Measurements from ENCODE around the gene CFAP221.

The CFAP221 gene

DNA sequence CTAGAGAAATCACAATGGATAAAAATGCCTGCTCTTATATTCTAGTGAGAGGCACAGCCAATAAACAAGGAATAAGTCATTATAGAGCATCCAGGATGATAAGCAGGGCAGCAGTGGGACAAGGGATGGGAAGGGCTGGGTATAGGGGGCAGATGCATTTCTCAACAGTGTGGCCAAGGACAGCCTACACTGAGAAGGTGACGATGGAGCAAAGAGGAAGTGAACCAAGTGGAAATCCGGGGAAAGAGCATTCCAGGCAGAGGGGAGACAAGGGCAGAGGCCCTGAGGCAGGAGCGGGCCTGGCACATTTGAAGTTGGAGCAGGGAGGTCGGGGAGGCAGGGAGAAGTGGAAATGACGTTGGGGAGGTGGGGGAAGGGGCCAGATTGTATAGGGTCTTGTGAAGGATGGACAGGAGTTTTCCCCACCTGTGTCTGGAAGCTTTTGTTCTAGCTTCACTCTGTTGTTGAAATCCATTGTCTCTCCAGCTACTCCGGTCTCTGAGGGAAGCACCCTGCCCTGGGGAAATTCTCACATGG is 152.3 kb downstream of the CFAP221 start:
- Mint-ChIP-seq H3K27ac (no peak overlapping the region), H3K4me1 (ENCODE audit: low read depth) (peaks cover 47% of the 10 kb centered on the region), H3K36me3 (ENCODE audit: low read depth) (no peaks in the 10 kb centered on the region), H3K4me3 (no peak overlapping the region), H3K27me3 (peaks cover 3% of the 10 kb centered on the region), H3K9me3 (no peaks in the 10 kb centered on the region)
- no peak for DNase-seq

DNA sequence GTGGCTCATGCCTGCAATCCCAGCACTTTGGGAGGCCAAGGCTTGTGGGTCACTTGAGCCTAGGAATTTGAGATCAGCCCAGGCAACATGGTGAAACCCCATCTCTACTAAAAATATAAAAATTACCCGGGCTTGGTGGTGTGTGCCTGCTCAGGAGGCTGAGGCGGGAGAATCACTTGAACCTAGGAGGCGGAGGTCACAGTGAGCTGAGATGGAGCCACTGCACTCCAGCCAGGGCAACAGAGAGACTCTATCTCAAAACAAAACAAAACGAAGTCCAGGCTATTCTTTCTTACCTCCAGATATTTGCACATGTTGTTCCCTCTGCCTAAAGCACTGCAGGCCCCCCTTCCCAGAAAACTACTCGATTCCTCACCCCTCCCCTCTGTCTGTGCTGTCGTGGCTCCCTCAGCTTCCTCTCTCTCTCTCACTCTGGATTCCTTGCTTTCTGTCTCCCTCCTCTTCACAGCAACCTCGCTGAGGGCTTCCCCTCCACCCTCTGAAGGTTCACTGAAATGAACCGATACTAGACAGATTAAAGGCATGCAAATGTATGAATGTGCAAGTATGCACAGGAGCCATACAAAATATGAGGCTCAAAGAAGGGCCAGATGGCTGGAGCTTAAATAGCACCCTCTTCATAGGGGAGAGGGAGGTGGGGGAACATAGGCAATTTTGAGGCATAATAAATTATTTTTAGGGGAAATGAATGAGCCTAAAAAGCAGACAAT is 153.2 kb downstream of the CFAP221 start:
- no peaks in the 10 kb centered on the region for H3K9me3 Mint-ChIP-seq
- H3K4me1 Mint-ChIP-seq (ENCODE audit: low read depth) = peaks cover 47% of the 10 kb centered on the region
- no peak for DNase-seq
- no peaks in the 10 kb centered on the region for H3K36me3 Mint-ChIP-seq (ENCODE audit: low read depth)
- H3K27ac Mint-ChIP-seq = peak overlapping the region; percentile 51
- peaks cover 5% of the 10 kb centered on the region for H3K27me3 Mint-ChIP-seq
- no peak overlapping the region for H3K4me3 Mint-ChIP-seq

DNA sequence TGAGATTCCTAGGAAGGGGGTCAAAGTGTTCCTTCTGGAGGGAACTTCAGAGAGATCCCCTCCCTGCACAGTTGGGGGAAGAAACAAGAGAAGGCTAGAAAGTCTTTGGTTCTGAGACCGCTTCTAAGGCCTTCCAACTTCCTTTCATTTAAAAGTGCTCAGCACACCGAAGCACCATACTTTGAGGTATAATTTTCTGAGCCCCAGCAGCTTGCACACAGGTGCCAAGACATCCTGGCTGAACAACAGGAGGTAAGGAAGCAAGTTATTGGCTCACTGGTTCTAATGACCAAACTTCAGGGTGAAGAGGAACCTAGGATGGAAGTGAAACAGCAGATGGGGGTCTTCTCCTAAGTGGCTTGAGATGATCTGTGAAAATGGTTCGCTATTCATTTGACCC is 154.0 kb downstream of the CFAP221 start:
- DNase-seq = no peak
- Mint-ChIP-seq H3K27me3 (peaks cover 5% of the 10 kb centered on the region), H3K9me3 (no peaks in the 10 kb centered on the region), H3K4me3 (no peak overlapping the region), H3K36me3 (ENCODE audit: low read depth) (no peaks in the 10 kb centered on the region), H3K27ac (no peak overlapping the region), H3K4me1 (ENCODE audit: low read depth) (peaks cover 53% of the 10 kb centered on the region)

DNA sequence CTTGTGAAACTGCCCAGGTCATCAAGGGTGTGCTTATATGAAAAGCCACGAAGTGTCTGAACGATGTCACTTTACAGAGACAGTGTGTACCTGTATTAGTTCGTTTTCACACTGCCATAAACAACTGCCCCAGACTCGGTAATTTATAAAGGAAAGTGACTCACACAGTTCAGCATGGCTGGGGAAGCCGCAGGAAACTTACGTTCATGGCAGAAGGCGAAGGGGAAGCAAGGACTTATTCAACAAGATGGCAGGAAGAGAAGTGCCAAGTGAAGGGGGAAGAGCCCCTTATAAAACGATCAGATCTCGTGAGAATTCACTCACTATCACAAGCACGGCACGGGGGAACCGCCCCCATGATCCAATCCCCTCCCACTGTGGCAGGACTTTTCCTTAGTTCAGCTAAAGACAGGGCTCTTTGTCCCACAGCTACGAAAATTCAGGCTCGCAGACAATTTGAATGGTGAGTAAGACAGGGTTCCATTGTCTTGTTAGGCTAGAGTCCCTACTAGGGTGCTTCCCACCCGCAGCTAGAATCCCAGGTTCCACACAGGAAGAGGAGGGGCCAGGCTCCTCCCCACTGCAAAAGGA is 154.9 kb downstream of the CFAP221 start:
- peaks cover 57% of the 10 kb centered on the region for H3K4me1 Mint-ChIP-seq (ENCODE audit: low read depth)
- no peak for DNase-seq
- H3K27me3 Mint-ChIP-seq = peaks cover 5% of the 10 kb centered on the region
- H3K36me3 Mint-ChIP-seq (ENCODE audit: low read depth) = no peaks in the 10 kb centered on the region
- H3K4me3 Mint-ChIP-seq = no peak overlapping the region
- H3K9me3 Mint-ChIP-seq = no peaks in the 10 kb centered on the region
- no peak overlapping the region for H3K27ac Mint-ChIP-seq

DNA sequence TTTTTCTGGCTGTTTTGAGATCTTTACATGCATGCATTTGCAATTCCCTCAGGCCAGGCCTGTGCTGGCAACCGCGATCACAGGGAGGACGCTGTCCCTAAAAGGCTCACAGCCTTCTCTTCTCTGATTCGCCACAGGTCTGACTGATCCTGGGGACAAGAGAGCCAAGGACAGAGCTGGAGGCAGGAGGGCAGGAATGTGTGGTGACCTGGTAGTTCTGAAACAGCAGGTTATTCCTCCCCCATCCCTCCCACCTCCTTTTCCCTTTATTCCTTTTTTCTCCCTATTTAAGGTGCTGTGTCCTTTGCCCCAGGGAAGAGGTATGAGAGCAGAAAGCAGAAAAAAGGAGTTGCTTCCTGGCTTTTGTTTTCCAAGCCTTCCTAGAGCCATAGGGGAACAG is 156.6 kb downstream of the CFAP221 start:
- H3K27me3 Mint-ChIP-seq = peaks cover 5% of the 10 kb centered on the region
- no peak overlapping the region for H3K27ac Mint-ChIP-seq
- H3K4me3 Mint-ChIP-seq = no peak overlapping the region
- H3K4me1 Mint-ChIP-seq (ENCODE audit: low read depth) = peaks cover 53% of the 10 kb centered on the region
- DNase-seq = no peak
- H3K9me3 Mint-ChIP-seq = no peaks in the 10 kb centered on the region
- no peaks in the 10 kb centered on the region for H3K36me3 Mint-ChIP-seq (ENCODE audit: low read depth)

DNA sequence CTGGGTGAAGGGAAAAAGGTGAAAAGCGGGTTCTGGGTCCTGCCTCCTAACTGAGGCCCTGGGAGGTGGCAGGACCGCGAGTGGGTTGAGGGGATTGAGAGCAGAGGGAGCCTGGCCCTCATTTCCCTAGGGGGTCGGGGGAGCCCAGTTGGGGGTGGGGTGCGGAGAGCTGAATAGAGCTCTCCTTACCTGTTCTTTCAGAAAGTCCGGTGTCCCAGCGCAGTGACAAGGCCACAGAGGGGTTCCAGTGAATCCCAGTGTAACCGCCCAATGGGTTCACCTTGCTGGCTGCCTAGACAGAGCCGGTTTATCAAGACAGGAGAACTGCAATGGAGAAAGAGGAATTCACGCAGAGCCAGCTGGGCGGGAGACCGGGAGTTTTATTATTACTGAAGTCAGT is 157.1 kb downstream of the CFAP221 start:
- no peak overlapping the region for H3K4me3 Mint-ChIP-seq
- peaks cover 48% of the 10 kb centered on the region for H3K4me1 Mint-ChIP-seq (ENCODE audit: low read depth)
- no peak for DNase-seq
- no peak overlapping the region for H3K27ac Mint-ChIP-seq
- no peaks in the 10 kb centered on the region for H3K9me3 Mint-ChIP-seq
- no peaks in the 10 kb centered on the region for H3K36me3 Mint-ChIP-seq (ENCODE audit: low read depth)
- peaks cover 5% of the 10 kb centered on the region for H3K27me3 Mint-ChIP-seq

DNA sequence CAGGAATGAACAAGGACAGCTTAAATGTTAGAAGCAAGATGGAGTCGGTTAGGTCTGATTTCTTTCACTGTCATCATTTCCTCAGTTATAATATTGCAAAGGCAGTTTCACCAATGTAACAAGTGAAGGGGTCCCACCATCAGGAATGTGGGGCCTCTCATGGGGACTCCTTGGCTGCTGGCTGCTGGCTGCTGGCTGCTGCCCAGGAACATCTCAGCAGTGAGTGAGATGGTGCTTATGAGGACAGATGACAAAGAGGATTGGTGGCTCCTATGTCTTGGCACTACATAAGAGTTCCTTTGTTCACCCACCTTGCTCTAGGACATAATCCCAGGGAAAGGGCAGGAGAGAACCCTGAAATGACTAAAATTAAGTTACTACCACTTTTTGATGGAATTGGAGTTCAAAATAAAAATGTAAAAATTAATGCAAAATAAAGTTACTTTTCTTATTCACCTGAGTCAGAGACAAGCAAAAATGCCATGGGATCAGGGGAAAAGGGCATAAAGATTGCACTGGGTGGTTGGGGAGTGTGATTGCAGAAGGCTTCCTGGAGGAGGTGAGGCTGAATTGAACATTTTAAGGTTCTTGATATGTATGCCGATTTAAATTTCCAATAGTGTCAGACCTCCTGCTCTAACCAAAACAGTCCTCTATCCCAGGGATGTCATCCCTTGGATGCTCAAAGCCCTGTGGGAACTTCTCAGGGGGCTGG is 158.1 kb downstream of the CFAP221 start:
- no peak overlapping the region for H3K27ac Mint-ChIP-seq
- H3K27me3 Mint-ChIP-seq = peaks cover 5% of the 10 kb centered on the region
- H3K9me3 Mint-ChIP-seq = no peaks in the 10 kb centered on the region
- peaks cover 39% of the 10 kb centered on the region for H3K4me1 Mint-ChIP-seq (ENCODE audit: low read depth)
- H3K4me3 Mint-ChIP-seq = no peak overlapping the region
- no peak for DNase-seq
- no peaks in the 10 kb centered on the region for H3K36me3 Mint-ChIP-seq (ENCODE audit: low read depth)

DNA sequence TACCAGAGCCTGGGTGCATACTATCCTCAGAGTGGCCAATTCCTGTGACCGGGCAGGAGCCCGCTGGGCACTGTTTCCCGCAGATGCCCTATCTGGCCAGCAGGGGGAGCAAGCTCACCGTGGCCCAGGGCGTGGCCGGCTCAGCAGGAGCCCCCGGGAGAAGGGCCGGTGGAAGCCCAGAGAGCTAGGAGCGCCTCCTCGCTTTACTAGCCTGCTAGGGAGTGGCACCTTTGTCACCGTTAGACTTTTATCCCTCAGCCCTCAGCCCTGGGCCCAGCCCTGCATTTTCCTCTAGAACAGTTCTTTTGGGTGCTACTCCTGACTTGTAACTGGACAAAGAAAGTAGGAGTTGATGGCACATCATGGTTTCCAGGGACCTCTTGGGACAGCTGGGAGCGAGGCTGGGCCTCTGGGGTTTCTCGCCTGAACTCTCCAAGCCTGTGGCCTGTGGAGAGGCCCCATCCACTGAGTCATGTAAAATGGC is 158.7 kb downstream of the CFAP221 start:
- no peak overlapping the region for H3K27ac Mint-ChIP-seq
- no peak overlapping the region for H3K4me3 Mint-ChIP-seq
- peak; percentile 80 for DNase-seq

DNA sequence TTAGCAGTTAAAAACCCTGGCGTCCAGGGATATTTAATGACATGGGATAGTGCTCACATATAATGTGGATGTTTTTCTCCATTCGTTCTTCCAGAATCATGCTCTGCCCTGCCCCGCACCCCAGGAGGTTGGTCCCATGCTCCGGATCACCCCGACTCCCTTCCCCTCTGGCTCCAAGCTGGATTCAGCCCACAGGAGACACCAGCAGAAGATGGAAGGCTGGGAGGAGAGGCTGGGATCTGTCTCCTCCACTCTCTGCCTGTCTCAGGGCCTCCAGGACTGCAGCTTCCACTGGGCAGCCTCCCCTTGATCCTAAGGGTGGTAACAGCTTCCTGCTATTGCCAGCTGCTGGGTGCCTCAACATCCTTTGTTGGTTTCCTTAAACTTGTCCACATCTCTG is 159.3 kb downstream of the CFAP221 start:
- DNase-seq = no peak
- Mint-ChIP-seq H3K4me3 (no peak overlapping the region), H3K27me3 (peaks cover 5% of the 10 kb centered on the region), H3K9me3 (no peaks in the 10 kb centered on the region), H3K27ac (no peak overlapping the region), H3K4me1 (ENCODE audit: low read depth) (peaks cover 29% of the 10 kb centered on the region), H3K36me3 (ENCODE audit: low read depth) (no peaks in the 10 kb centered on the region)

More for the DNA sequence above, 158.7 kb downstream of the CFAP221 start:
- H3K27me3 Mint-ChIP-seq = peaks cover 5% of the 10 kb centered on the region
- H3K4me1 Mint-ChIP-seq (ENCODE audit: low read depth) = peaks cover 33% of the 10 kb centered on the region
- no peaks in the 10 kb centered on the region for H3K36me3 Mint-ChIP-seq (ENCODE audit: low read depth)
- H3K9me3 Mint-ChIP-seq = no peaks in the 10 kb centered on the region

DNA sequence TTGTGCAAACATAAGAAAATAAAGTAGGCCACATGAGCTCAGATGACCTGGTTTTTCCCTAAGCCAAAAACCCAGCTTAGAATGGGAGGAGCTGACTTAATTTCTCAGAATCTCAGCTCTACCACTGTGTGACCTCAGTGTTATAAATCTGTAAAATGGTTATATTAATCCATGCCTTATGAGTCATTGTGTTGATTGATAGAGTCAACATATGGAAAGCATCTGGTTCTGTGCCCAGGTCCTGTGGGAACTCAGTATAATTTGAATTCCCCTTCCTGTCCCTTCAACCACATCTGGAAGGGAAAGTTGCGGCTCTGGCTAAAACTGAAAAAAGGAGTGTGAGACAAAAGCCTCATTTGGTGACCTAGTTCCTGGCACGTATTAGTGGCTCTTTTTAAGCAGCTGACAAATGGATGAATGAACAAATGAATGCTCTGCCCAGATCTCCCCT is 160.4 kb downstream of the CFAP221 start:
- Mint-ChIP-seq H3K36me3 (ENCODE audit: low read depth) (no peaks in the 10 kb centered on the region), H3K27ac (peak overlapping the region; percentile 85), H3K4me1 (ENCODE audit: low read depth) (peaks cover 26% of the 10 kb centered on the region), H3K4me3 (no peak overlapping the region), H3K9me3 (no peaks in the 10 kb centered on the region), H3K27me3 (peaks cover 5% of the 10 kb centered on the region)
- DNase-seq = no peak

DNA sequence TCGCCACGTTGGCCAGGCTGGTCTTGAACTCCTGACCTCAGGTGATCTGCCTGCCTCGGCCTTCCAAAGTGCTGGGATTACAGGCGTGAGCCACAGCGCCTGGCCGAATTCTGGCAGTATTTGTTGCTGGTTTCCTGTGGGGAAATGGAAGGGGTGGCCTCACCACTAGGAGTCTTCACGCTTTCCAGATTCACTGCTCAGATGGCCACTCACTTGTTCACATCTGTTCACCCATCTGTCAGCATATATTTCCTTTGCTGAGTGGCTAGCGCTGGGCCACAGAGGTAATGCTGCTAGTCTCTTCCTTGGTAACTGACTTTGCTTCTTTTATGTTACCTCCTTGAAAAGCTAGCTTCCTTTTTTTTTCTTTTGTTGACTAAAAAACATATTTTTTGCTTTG is 162.0 kb downstream of the CFAP221 start:
- Mint-ChIP-seq H3K27me3 (peaks cover 3% of the 10 kb centered on the region), H3K27ac (no peak overlapping the region), H3K9me3 (no peaks in the 10 kb centered on the region), H3K4me1 (ENCODE audit: low read depth) (peaks cover 26% of the 10 kb centered on the region), H3K36me3 (ENCODE audit: low read depth) (no peaks in the 10 kb centered on the region), H3K4me3 (no peak overlapping the region)
- DNase-seq = no peak

All from activated T-cell treated with anti-CD3 and anti-CD28 coated beads, Interleukin-2, amount 50 U/mL, for 24 hours (primary cell).